ENCODE results near the gene AREG.

GRCh38 chr4:74474345-74475090 is 29.6 kb downstream of the AREG start:
- TF ChIP-seq CTCF (IDR thresholded peaks at IDR 0.05 in 2 of 3, conservative IDR thresholded peaks at IDR 0.05 in 1 of 3; ENCODE audit: borderline replicate concordance in 1 of 3, insufficient read depth in 1 of 3, low read depth in 2 of 3, low read length in 2 of 3) (no peak), EZH2 (IDR thresholded peaks at IDR 0.05) (no peak), ZBTB33 (IDR thresholded peaks at IDR 0.05; ENCODE audit: extremely low read depth, insufficient replicate concordance, low read length) (no peak), MAX (IDR thresholded peaks at IDR 0.05) (no peak), SIN3A (IDR thresholded peaks at IDR 0.05; ENCODE audit: low read depth) (no peak), POLR2A (IDR thresholded peaks at IDR 0.05; ENCODE audit: borderline replicate concordance, extremely low read depth, insufficient read depth, insufficient read length) (no peak), POLR2AphosphoS5 (IDR thresholded peaks at IDR 0.05; ENCODE audit: low read depth, low read length) (no peak), YY1 (IDR thresholded peaks at IDR 0.05; ENCODE audit: extremely low read depth, insufficient replicate concordance, low read depth, low read length) (no peak), SP1 (IDR thresholded peaks at IDR 0.05; ENCODE audit: low read depth) (no peak), RAD21 (IDR thresholded peaks at IDR 0.05; ENCODE audit: low read depth) (no peak), SRF (IDR thresholded peaks at IDR 0.05; ENCODE audit: low read depth) (no peak), EZH2phosphoT487 (IDR thresholded peaks at IDR 0.05; ENCODE audit: borderline replicate concordance) (no peak), ZNF274 (IDR thresholded peaks at IDR 0.05; ENCODE audit: low read depth, low read length) (no peak), JUND (IDR thresholded peaks at IDR 0.05) (no peak)

All from HCT116 (cell line).